A549 treated with AZD9567 at 1 μM for 4 hours (cell line): ENCODE results near the gene ABCB10. TPM values are rescaled to one million over a fixed set of nuclear protein-coding genes. Genes with fewer than 3 reads are reported as not detected.

Experiments used
- total RNA-seq: library from RNA; stranded (reverse); fragments of 200-300 nt; extraction: Qiagen RNA extraction; gene quantifications from 5 replicates; pipeline ENCODE4 v1.2.3, GENCODE V29; 2022; ENCODE audit not compliant: insufficient read depth

Gene ABCB10
- 14.7 to 23.2 TPM (median 22.0 TPM) in 5 replicates for total RNA-seq

GRCh38 chr1:229558460-229559335 is at the start of gene ABCB10:
Gene ABCB10 (minus strand): TSS chr1:229558707. CDS start chr1:229558652, 55 bp downstream.

GRCh38 chr1:229507951-229508822 is 50.3 kb downstream of the ABCB10 start, which contains the start of gene NUP133:
Gene NUP133 (minus strand): TSS chr1:229508341. CDS start chr1:229508249, 92 bp downstream.

Other genes with a start within 250 kb of the ABCB10 start
- gene CCSAP, start 215.7 kb downstream of the ABCB10 start, total RNA-seq: 5.5 to 8.2 TPM (median 7.0 TPM) in 5 replicates
- 0.08 to 0.22 TPM (median 0.16 TPM) in 4 of 5 replicates, not detected in the other for gene ACTA1, start 124.6 kb downstream of the ABCB10 start, total RNA-seq
- gene NUP133, start 50.4 kb downstream of the ABCB10 start, total RNA-seq: 20.4 to 28.3 TPM (median 24.4 TPM) in 5 replicates
- gene TAF5L, start 67.4 kb upstream of the ABCB10 start, total RNA-seq: 22.5 to 25.9 TPM (median 23.2 TPM) in 5 replicates
- 14.8 to 16.8 TPM (median 15.0 TPM) in 5 replicates for gene URB2, start 67.5 kb upstream of the ABCB10 start, total RNA-seq